IMR-90 (cell line): ENCODE measurements around the gene OTUD4. TPM values are rescaled to one million over a fixed set of nuclear protein-coding genes. Genes with fewer than 3 reads are reported as not detected.

Source experiments
- ATAC-seq: fragments of 200-7000 bp; cut with Tn5 transposase; 2 replicates; pipeline ENCODE4 v1.9.1; 2020; ENCODE audit warnings: low read depth, mild to moderate bottlenecking, moderate library complexity
- BruUV-seq: library from RNA; stranded (reverse); fragments of 400-500 nt; replicated peaks from 2 replicates; lab custom pipeline; 2021; lab: Mats Ljungman, UMichigan
- CTCF ChIA-PET: fragments of 300-600 bp; formaldehyde crosslinking; extraction: SDS; loops from one replicate; lab custom pipeline; 2021; ENCODE audit warnings: antibody characterized with exemption; lab: Yijun Ruan, JAX
- POLR2A ChIA-PET: fragments of 300-600 bp; sonication (Branson Sonifier 250); formaldehyde crosslinking; loops from one replicate; lab custom pipeline; 2022; ENCODE audit warnings: antibody characterized with exemption; ENCODE audit not compliant: unreplicated experiment; lab: Charles Lee
- DNase-seq: peaks from one replicate; pipeline ENCODE4 v3.0.0; 2013
- H2AFZ ChIP-seq: replicated peaks from 2 replicates; pipeline ENCODE3; 2013; ENCODE audit warnings: low read length, mild to moderate bottlenecking; ENCODE audit not compliant: poor library complexity
- H2AK5ac ChIP-seq: 2 replicates; pipeline ENCODE4 v1.6.1; 2013; ENCODE audit warnings: low read depth, low read length, inconsistent platforms
- H2AK9ac ChIP-seq: replicated peaks from 2 replicates; pipeline ENCODE3; 2013; ENCODE audit warnings: mild to moderate bottlenecking, low read depth, low read length, moderate library complexity; ENCODE audit not compliant: poor library complexity
- H2BK120ac ChIP-seq: 2 replicates; pipeline ENCODE4 v1.6.1; 2013; ENCODE audit warnings: low read depth, low read length, inconsistent platforms
- H2BK15ac ChIP-seq: 3 replicates; pipeline ENCODE4 v1.6.1; 2013; ENCODE audit warnings: low read depth, low read length, inconsistent platforms
- H2BK20ac ChIP-seq: 2 replicates; pipeline ENCODE4 v1.6.1; 2013; ENCODE audit warnings: low read depth, mild to moderate bottlenecking, inconsistent platforms, low read length, moderate library complexity
- H2BK5ac ChIP-seq: 2 replicates; pipeline ENCODE4 v1.6.1; 2013; ENCODE audit warnings: mild to moderate bottlenecking, low read depth, low read length, inconsistent platforms; ENCODE audit not compliant: poor library complexity, severe bottlenecking
- H3K14ac ChIP-seq: replicated peaks from 2 replicates; pipeline ENCODE4 v1.6.1; 2013; ENCODE audit warnings: low read depth, low read length, inconsistent platforms
- H3K18ac ChIP-seq: 2 replicates; pipeline ENCODE4 v1.6.1; 2013; ENCODE audit warnings: low read depth, low read length, control low read depth
- H3K23ac ChIP-seq: 2 replicates; pipeline ENCODE4 v1.6.1; 2013; ENCODE audit warnings: low read depth, low read length, inconsistent platforms
- H3K27ac ChIP-seq: 2 replicates; pipeline ENCODE4 v1.5.1; 2013; ENCODE audit warnings: mild to moderate bottlenecking, control low read depth, low read length; ENCODE audit not compliant: insufficient read depth
- H3K27me3 ChIP-seq: 2 replicates; pipeline ENCODE4 v1.6.1; 2013; ENCODE audit warnings: low read length; ENCODE audit not compliant: control insufficient read depth, insufficient read depth
- H3K36me3 ChIP-seq: 2 replicates; pipeline ENCODE4 v1.6.1; 2013; ENCODE audit warnings: low read length, mixed read lengths; ENCODE audit not compliant: control insufficient read depth, insufficient read depth
- H3K4ac ChIP-seq: 2 replicates; pipeline ENCODE4 v1.6.1; 2013; ENCODE audit warnings: low read depth, low read length, inconsistent platforms
- H3K4me1 ChIP-seq: 2 replicates; pipeline ENCODE4 v1.6.1; 2013; ENCODE audit warnings: low read length, mixed read lengths; ENCODE audit not compliant: control insufficient read depth, insufficient read depth
- H3K4me2 ChIP-seq: 2 replicates; pipeline ENCODE4 v1.6.1; 2013; ENCODE audit warnings: low read depth, mild to moderate bottlenecking, control low read depth, low read length, moderate library complexity
- H3K4me3 ChIP-seq: 2 replicates; pipeline ENCODE4 v1.5.1; 2013; ENCODE audit warnings: low read depth, mild to moderate bottlenecking, control low read depth, low read length, moderate library complexity; ENCODE audit not compliant: insufficient read depth
- H3K56ac ChIP-seq: 2 replicates; pipeline ENCODE4 v1.6.1; 2013; ENCODE audit warnings: low read length, inconsistent platforms; ENCODE audit not compliant: insufficient read depth; ENCODE audit errors: extremely low read depth
- H3K79me1 ChIP-seq, 2 experiments: 2 replicates each; pipeline ENCODE4 v1.6.1; 2013; ENCODE audit warnings: low read length in 2 of 2, inconsistent platforms in 1 of 2, low read depth in 1 of 2
- H3K9ac ChIP-seq: 2 replicates; pipeline ENCODE4 v1.6.1; 2013; ENCODE audit warnings: low read depth, low read length, control low read depth
- H3K9me1 ChIP-seq: 2 replicates; pipeline ENCODE4 v1.6.1; 2013; ENCODE audit warnings: low read length, inconsistent platforms; ENCODE audit not compliant: insufficient read depth
- H3K9me3 ChIP-seq: 2 replicates; pipeline ENCODE4 v1.6.1; 2013; ENCODE audit warnings: low read length; ENCODE audit not compliant: control insufficient read depth, insufficient read depth
- H4K20me1 ChIP-seq: 2 replicates; pipeline ENCODE4 v1.6.1; 2013; ENCODE audit warnings: low read length, inconsistent platforms; ENCODE audit not compliant: insufficient read depth
- H4K5ac ChIP-seq: 2 replicates; pipeline ENCODE4 v1.6.1; 2013; ENCODE audit warnings: mild to moderate bottlenecking, low read depth, low read length, control low read depth
- H4K8ac ChIP-seq, 2 experiments: 2 replicates each; pipeline ENCODE4 v1.6.1; 2013; ENCODE audit warnings: low read depth in 2 of 2, low read length in 2 of 2, control low read depth in 1 of 2, inconsistent platforms in 1 of 2
- H4K91ac ChIP-seq: 2 replicates; pipeline ENCODE4 v1.6.1; 2013; ENCODE audit warnings: low read depth, low read length, inconsistent platforms; ENCODE audit not compliant: insufficient read depth
- POLR2A ChIP-seq: IDR thresholded peaks from 2 replicates; pipeline ENCODE4 v1.6.1; 2012; ENCODE audit warnings: mild to moderate bottlenecking, low read depth, low read length
- WGBS, 2 experiments: methylation state at CpG; one replicate each; pipeline versions ENCODE4 v1.1.5 to v1.1.7; 2013; ENCODE audit warnings: missing lambda C conversion rate in 2 of 2; ENCODE audit not compliant: insufficient read length in 1 of 2; ENCODE audit errors: extremely low coverage in 2 of 2; 5-methylcytosine and 5-hydroxymethylcytosine counted together
- dilution Hi-C: fragments of 300-500 bp; cut with HindIII; formaldehyde crosslinking; loops from one replicate; pipeline ENCODE4 v1.14.3; 2018; ENCODE audit warnings: low sequenced_read_pairs; ENCODE audit not compliant: unreplicated experiment
- in situ Hi-C: fragments of 300-500 bp; cut with MboI; formaldehyde crosslinking; loops from 3 replicates; pipeline ENCODE4 v1.14.3; 2019; ENCODE audit warnings: low sequenced_read_pairs, inconsistent platforms, mixed read lengths
- intact Hi-C: fragments of 100-400 bp; cut with micrococcal nuclease; formaldehyde crosslinking; loops from 2 replicates; pipeline ENCODE4 v1.10.0; 2022
- polyA plus RNA-seq, 3 experiments: library from polyadenylated mRNA; depleted of rRNA; stranded (reverse); fragments of >200 nt; gene quantifications; 2 replicates each; pipeline ENCODE4 v1.2.3, GENCODE V29; 2012; ENCODE audit warnings: low replicate concordance in 1 of 3
- total RNA-seq: library from RNA; depleted of rRNA; stranded (reverse); fragments of >200 nt; gene quantifications from 2 replicates; pipeline ENCODE4 v1.2.3, GENCODE V29; 2012
- TF ChIP-seq, protein P1 (sequence below): conservative IDR thresholded peaks from 2 replicates; pipeline ENCODE4 v1.5.1; 2012; ENCODE audit warnings: mild to moderate bottlenecking, low read depth, low read length, improper control_type of control experiment

Gene OTUD4
- total and polyA plus RNA-seq, 2 of the 4 experiments (the other 2 are of a cell fraction), result 11.0 to 12.4 TPM

DNA sequence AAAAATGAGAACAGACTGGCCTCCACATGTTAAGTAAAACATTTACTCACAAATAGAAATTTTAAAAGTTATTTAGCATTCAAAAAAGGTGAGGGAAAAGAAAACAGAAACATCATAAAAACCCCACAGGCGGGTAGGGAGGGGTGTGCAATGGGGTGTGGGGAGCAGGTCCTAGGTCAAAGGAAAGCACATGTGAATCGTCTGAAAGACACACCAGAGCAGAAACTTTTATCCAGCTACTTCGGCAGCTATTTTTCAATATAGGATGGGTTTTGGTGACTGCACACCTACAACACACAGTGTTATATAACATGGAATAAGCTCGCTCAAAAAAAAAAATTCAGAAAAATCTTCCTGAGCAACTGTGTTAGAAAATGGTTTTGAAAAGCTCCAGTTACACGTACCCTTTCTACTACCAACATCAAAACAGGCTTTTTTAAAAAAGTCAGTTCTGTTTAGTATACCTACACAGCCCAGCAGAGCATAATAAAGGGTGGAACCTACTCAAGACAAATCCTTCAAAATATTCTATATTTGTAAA is 1.6 kb downstream of the OTUD4 start:
- Histone ChIP-seq H3K56ac (peak overlapping the region; percentile 84; the same call in 1 of the 2 replicates), H3K36me3 (peaks cover 4% of the 10 kb centered on the region), H3K27ac (peak overlapping the region; percentile 76), H3K9ac (peak overlapping the region; percentile 83), H3K9me3 (no peaks in the 10 kb centered on the region), H3K4me1 (no peaks in the 10 kb centered on the region; the same call in 1 of the 2 replicates), H4K20me1 (peaks cover 6% of the 10 kb centered on the region; the same call in 1 of the 2 replicates), H4K5ac (no peak overlapping the region), H3K27me3 (no peaks in the 10 kb centered on the region), H3K4me2 (peak overlapping the region; percentile 100), H3K4me3 (peak overlapping the region; percentile 77), H2BK5ac (peak overlapping the region; percentile 73), H2AFZ (no peak overlapping the region), H2BK120ac (no peak overlapping the region), H4K8ac (no peak overlapping the region), H3K23ac (peak overlapping the region; percentile 99; the same call in 1 of the 2 replicates), H2AK5ac (no peak overlapping the region), H3K18ac (no peak overlapping the region), H3K9me1 (0 out of 2 replicates have a peak, but pooled peaks cover 3% of the 10 kb centered on the region), H2AK9ac (no peak overlapping the region), H2BK20ac (no peak overlapping the region), H3K4ac (peak overlapping the region; percentile 89), H4K91ac (no peak overlapping the region), H2BK15ac (no peak overlapping the region; the same call in 2 of the 3 replicates), H3K14ac (peak overlapping the region; percentile 81), H3K79me1 (peaks cover 3 to 16% of the 10 kb centered on the region in 2 experiments; a peak in 2 of 4 replicates)
- intact Hi-C loops, result loop anchor here (1.0 to 10.0 kb wide), 4 partner anchors 9 to 626 kb away; no protein-coding TSS in a partner anchor
- dilution Hi-C loops, result no loop called here
- in situ Hi-C loops, result no loop called here
- ATAC-seq (no peak), DNase-seq (no peak)
- ChIA-PET CTCF (interaction anchor here (0.6 to 1.1 kb wide), 5 partner anchors 21 to 1048 kb away, joined by 3 to 5 read pairs (median 3); no protein-coding TSS in a partner anchor), POLR2A (no interaction called here)
- BruUV-seq, result no TSS peak
- WGBS, 2 experiments, result no CpG with 5 or more reads among the region's 5 CpGs
- TF ChIP-seq, protein P1, sequence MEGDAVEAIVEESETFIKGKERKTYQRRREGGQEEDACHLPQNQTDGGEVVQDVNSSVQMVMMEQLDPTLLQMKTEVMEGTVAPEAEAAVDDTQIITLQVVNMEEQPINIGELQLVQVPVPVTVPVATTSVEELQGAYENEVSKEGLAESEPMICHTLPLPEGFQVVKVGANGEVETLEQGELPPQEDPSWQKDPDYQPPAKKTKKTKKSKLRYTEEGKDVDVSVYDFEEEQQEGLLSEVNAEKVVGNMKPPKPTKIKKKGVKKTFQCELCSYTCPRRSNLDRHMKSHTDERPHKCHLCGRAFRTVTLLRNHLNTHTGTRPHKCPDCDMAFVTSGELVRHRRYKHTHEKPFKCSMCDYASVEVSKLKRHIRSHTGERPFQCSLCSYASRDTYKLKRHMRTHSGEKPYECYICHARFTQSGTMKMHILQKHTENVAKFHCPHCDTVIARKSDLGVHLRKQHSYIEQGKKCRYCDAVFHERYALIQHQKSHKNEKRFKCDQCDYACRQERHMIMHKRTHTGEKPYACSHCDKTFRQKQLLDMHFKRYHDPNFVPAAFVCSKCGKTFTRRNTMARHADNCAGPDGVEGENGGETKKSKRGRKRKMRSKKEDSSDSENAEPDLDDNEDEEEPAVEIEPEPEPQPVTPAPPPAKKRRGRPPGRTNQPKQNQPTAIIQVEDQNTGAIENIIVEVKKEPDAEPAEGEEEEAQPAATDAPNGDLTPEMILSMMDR, result no peak
- TF ChIP-seq POLR2A, result 0 out of 2 replicates have a peak, but pooled peaks have one; percentile 2
